ENCODE results near the gene PRAMEF7. TPM values are rescaled to one million over a fixed set of nuclear protein-coding genes. Genes with fewer than 3 reads are reported as not detected.

Gene PRAMEF7
- total RNA-seq = not detected in 2 replicates

GRCh38 chr1:12916310-12916709 lies at the start of gene PRAMEF7:
PRAMEF7 (plus strand) TSS chr1:12916610; CDS start chr1:12917693, 1,083 bp downstream.

GRCh38 chr1:12886101-12886500 lies 30.3 kb upstream of the PRAMEF7 start, which contains the start of gene PRAMEF4:
PRAMEF4 (minus strand) TSS chr1:12886201; CDS start chr1:12883394, 2,807 bp downstream.

GRCh38 chr1:12898170-12898569 lies 18.2 kb upstream of the PRAMEF7 start, which contains the start of gene PRAMEF10:
PRAMEF10 (minus strand) TSS chr1:12898270; CDS start chr1:12895847, 2,423 bp downstream.

GRCh38 chr1:12947480-12947879 lies 31.1 kb downstream of the PRAMEF7 start, which contains the start of gene PRAMEF6:
PRAMEF6 (minus strand) TSS chr1:12947580; CDS start chr1:12942518, 5,062 bp downstream.

Small RNA genes lying within 50 kb of the gene (small RNA-seq; reads per million reads assigned to genes)
- not detected for gene RNU6-1072P (ENCODE audit: low replicate concordance)

Other genes with a start within 250 kb of the PRAMEF7 start
- not detected in 2 replicates for gene AADACL3, start 200.5 kb upstream of the PRAMEF7 start, total RNA-seq
- gene CFAP107, start 170.4 kb upstream of the PRAMEF7 start, total RNA-seq = not detected in 2 replicates
- not detected in 2 replicates for gene PRAMEF12, start 142.9 kb upstream of the PRAMEF7 start, total RNA-seq
- not detected in 2 replicates for gene PRAMEF1, start 125.2 kb upstream of the PRAMEF7 start, total RNA-seq
- not detected in 2 replicates for gene PRAMEF11, start 85.2 kb upstream of the PRAMEF7 start, total RNA-seq
- gene HNRNPCL1, start 67.9 kb upstream of the PRAMEF7 start, total RNA-seq = not detected in 2 replicates
- not detected in 2 replicates for gene PRAMEF2, start 59.5 kb upstream of the PRAMEF7 start, total RNA-seq
- not detected in 2 replicates for gene PRAMEF4, start 30.4 kb upstream of the PRAMEF7 start, total RNA-seq
- gene PRAMEF10, start 18.3 kb upstream of the PRAMEF7 start, total RNA-seq = not detected in 2 replicates
- not detected in 2 replicates for gene PRAMEF6, start 31.0 kb downstream of the PRAMEF7 start, total RNA-seq
- gene PRAMEF27, start 140.0 kb downstream of the PRAMEF7 start, total RNA-seq = not detected in 2 replicates
- gene HNRNPCL3, start 144.2 kb downstream of the PRAMEF7 start, total RNA-seq = not detected in 2 replicates
- gene PRAMEF25, start 154.2 kb downstream of the PRAMEF7 start, total RNA-seq = not detected in 2 replicates
- not detected in 2 replicates for gene HNRNPCL2, start 200.2 kb downstream of the PRAMEF7 start, total RNA-seq
- not detected in 2 replicates for gene PRAMEF26, start 239.4 kb downstream of the PRAMEF7 start, total RNA-seq
- gene HNRNPCL4, start 249.0 kb downstream of the PRAMEF7 start, total RNA-seq = not detected in 2 replicates

Data from placental pericyte (primary cell).